Measurements from ENCODE around the gene TAPT1.
"Not testable (repeated sequence)": the region's sequence is repeated elsewhere in the genome, so short reads cannot be mapped to it uniquely, and the experiment has no call there.

The TAPT1 gene, protein sequence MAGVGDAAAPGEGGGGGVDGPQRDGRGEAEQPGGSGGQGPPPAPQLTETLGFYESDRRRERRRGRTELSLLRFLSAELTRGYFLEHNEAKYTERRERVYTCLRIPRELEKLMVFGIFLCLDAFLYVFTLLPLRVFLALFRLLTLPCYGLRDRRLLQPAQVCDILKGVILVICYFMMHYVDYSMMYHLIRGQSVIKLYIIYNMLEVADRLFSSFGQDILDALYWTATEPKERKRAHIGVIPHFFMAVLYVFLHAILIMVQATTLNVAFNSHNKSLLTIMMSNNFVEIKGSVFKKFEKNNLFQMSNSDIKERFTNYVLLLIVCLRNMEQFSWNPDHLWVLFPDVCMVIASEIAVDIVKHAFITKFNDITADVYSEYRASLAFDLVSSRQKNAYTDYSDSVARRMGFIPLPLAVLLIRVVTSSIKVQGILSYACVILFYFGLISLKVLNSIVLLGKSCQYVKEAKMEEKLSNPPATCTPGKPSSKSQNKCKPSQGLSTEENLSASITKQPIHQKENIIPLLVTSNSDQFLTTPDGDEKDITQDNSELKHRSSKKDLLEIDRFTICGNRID

DNA sequence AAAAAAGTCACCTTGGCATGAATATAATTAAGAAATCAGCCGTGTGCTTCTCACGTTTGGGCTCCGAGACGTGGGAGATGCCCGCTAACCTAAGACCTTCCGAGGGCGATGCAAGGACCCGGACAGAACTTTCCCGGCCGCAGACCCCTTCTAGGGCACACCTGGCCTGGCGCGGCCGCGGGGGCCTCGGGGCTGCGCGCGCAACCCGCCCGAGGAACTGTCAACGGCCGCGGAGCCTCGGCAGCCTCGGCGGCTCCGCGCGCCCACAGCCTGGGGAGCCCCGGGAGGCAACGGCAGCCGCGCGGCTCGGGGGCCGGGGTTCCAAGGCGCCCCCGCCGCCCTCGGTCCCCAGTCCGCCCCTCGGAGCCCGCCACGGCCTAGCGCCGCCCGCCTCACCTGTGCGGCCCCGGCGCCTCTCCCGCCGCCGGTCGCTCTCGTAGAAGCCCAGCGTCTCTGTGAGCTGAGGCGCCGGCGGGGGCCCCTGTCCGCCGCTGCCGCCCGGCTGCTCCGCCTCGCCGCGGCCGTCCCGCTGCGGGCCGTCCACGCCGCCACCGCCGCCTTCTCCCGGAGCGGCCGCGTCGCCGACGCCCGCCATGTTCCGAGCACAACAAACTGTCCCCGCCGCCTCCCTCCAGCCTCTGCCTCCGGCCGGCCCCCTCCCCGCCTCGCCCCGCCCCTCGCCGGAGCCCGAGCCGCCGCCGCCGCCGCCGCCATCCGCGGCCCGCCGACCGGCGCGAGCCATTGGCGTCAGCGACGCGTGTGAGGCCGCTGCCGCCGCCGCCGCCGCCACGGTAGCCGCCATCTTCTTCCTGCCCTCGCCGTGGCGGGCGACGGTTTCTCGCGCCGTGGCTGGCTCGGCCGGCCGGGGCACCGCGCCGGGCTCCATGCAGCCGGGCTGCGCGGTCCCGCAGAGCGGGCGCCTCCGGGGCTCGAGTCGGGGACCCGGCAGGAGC is at the start of gene TAPT1:
TSS of gene TAPT1 (minus strand) at position 609 of the 953 bp plus-strand sequence. CDS start at position 595, 14 bp downstream.
- peak; percentile 89 for DNase-seq (ENCODE audit: low spot score)

DNA sequence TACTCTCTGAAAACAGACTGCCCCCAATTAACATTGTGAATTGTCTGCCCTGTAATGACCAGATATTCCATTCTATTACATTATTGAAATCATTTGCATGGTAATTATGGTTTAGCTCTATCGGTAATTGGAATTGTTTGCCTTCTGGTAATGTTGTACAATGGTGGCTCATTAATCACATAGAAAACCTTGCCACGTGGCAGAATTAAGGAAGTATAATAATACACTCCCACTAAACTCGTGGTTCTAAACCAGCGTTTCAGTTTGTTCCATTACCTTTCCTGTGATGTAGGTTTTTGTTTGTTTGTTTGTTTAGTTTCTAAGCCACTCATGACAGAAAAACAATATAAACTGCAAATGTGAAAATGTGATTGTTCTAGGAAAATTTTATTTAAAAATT is 45.1 kb upstream of the TAPT1 start:
- no peak for DNase-seq (ENCODE audit: low spot score)

DNA sequence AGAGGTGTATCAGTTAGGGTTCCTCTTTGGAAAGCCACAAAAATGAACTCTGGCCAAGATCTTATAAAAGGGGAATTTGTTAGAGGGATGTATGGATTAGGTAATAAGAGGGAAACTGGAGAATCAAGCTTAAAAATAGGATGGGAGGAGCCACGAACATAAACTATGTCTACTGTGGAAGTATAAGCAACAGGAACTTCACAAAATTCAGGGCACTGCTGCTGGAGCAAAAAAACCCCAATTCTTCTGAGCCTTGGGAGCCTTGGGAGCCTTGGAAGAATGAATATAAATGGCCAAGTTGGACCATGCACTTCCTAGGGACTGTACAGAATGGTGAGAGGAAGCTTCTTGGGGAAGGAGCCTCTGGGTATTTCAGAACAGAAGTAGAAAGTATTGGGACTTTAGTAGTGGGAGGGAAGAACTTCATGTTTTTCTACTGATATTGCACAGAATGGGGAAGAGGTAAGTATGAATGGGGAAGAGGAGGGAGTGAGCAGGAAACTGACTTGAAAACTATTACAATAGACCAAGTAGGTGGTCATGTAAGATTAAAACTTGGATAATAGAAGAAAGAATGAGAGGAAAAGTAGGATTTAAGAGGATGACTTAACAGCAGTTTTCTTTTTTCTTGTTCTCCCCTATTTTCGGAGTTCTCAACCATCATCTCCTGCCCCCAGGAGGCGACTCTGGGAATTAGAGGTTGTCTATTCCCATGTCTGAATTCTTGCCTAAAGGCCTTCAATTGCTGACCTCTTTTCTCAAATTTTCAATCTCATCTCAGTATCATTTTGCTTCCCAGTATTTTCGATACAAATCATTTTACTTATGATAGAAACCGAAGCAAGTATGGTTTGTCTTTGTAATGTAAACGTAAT is 44.4 kb upstream of the TAPT1 start:
- peak; percentile 37 for DNase-seq (ENCODE audit: low spot score)

DNA sequence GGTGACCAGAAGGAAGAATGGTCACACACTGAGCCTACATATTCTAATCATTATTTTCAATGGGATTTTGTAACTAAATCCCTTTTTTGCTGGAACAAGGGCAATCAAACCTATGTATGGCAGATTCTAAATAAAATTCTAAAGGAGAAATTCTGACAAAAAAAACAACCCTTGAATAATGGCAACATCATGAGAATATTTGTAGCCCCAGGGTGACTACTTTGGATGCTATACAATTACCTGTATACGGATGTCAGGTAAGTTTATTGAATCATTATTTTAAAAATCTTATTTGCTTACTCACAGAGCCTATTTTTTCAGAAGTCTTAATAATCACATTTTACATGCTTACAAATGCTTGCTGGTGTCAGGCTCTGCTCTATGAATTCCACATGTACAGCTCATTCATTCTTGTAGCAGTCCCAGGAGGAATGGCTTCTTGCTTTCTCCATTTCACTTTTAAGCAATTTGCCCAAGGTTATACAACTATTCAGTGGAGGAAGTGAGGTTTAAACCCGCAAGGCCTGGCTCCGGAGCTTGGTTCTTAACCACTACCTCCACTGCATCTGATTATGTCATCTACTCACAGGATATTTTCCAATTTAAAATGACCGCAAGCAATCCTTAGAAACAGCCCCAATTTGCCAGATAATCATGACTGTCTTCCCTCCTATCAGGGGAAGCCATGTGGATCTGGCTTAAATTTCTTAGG is 43.6 kb upstream of the TAPT1 start:
- DNase-seq (ENCODE audit: low spot score) = not testable (repeated sequence)

DNA sequence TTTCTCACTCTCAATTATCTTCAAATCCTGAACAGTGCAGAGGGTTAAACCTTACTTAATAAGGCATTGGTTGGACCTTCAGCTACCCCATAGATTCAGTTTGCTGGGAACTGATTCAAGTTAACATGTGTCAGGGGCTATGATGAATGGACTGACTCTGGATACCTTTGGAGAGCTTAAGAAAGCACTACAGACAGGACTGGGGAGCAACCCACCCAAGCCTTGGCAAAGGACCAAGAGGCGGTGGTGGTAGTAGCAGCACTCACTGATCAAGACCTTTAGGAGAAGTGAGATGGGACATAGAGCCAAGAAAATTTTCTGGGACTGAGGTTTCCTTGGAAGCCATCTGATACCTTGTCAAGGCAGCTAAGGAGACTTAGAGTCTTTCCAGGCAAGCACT is 43.0 kb upstream of the TAPT1 start:
- no peak for DNase-seq (ENCODE audit: low spot score)

DNA sequence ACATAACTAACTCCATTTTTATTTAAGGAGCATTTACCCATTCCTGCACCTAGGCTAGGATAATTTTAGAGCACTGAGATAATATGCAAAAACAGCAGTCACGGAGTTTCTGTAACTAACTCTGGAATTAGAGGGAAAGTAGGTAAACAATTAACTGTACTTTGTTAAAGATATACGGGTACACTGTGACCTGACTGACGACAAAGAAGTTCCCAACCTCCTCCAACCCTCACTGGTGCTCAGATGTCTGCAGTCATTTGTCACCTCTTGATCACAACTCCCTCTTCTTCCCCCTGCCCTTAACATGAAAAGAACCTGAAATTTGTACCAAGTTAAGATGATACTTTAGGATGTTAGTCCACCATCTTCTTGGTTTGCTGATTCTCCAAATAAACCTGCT is 42.0 kb upstream of the TAPT1 start:
- DNase-seq (ENCODE audit: low spot score) = no peak

DNA sequence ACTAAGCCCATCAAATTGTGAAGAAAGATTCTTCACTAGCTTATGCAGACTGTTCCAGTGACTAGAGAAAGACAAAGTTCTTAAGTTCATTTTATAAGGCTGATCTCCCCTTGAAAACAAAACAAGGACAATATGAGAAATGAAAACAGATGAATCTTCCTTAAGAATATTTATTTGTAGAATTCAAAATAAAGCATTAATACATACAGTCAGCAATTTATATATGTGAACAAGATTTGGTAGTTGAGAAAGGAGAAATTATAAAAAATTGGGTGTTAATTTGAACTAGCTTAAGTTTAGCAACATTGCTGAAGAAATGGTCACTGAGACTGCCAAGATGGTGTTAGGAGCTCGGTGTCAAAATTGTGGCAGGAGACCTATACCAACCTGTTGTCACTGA is 41.4 kb upstream of the TAPT1 start:
- DNase-seq (ENCODE audit: low spot score) = no peak

DNA sequence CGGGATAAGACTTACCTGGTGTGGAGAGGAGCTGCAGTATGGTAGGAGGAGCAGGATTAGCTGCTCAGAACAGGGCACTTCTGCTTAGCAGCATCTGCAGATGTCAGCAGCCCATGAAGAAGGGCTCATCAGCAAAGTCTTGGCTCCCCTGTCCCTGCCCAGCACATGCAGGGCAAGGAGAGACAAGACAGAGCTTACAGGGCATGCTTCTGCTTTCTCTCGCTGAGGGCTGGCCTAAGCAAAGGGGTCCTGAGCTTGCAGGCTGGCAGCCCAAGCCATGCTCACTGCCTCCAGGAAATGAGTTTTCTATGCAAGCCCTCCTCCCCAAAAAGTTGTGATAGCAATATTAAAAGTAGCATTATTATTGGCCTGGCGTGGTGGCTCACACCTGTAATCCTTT is 39.5 kb upstream of the TAPT1 start:
- no peak for DNase-seq (ENCODE audit: low spot score)

DNA sequence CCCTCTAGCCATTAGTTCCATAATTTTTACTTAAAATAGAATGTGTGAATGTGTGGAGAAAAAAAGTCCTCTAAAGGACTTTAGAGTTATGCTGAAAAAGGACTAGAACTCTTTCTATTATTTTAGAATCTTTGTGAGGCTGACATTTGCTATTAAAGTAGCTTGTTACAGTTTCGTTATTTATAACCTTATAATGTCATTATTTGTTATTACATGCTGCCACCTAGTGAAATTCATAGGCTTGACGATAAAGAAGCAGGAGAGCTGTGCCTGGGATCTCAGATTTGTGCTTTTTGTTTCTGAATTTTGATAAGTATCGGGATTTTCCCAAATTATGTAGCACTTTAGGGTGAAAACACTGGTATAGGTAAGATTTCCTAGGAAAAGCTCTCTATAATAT is 38.5 kb upstream of the TAPT1 start:
- peak; percentile 27 for DNase-seq (ENCODE audit: low spot score)

DNA sequence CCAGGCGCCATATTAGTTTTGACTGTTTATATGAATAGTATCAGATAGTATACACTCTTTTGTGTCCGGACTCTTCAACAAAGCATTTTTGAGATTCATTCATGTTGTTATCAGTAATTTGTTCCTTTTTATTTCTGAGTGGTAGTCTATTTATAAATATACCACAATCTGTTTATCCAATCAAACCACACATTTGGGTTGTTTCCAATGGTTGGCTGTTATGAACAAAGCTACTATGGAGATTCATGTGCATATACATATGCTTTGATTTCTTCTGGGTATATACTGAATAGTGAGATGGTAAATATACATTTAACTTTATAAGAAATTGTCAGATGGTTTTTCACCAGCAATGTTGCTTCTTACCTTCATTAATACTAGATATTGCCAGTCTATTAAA is 36.8 kb upstream of the TAPT1 start:
- no peak for DNase-seq (ENCODE audit: low spot score)

DNA sequence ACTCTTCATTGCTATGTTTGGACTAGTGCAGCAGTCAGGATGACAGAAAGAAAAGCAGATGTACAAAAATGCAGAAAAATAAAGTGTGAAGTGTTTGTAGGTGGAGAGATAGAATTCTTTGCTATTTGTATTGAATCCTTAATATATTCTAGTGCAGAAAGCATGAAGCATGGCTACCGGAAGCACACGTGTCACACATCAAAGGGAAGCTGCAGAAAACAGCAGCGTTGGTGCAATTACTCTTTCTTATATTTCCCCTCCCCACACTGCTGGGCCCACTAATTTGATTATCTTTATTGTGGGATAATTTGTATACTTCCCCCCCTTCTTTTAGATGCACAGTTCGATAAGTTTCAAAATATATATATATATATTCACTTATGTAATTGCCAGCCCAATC is 35.9 kb upstream of the TAPT1 start:
- no peak for DNase-seq (ENCODE audit: low spot score)

DNA sequence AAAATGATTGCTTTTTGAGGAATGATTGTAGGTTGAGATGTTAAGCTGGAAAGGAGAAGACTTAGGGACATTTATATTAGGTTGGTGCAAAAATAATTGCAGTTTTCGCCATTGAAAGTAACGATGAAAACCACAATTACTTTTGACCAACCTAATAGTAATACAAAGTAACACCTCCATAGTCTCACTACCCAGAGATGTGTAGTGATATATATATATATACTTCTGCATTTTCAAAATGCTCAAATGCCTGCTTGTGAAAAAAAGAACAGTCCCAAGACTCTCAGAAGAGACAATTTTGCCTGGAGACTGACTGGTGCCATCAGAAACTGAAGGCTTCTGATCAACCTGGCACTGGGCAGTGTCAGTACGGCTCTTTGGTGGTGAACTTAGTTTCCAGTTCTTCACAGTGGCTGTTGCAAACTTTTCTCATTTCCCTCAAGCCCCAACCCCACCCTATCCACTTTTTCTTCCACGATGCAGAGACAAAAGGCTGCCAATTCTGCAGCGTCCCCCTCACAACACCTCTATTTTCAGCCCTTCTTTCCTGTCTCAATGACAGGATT is 35.1 kb upstream of the TAPT1 start:
- DNase-seq (ENCODE audit: low spot score) = no peak

DNA sequence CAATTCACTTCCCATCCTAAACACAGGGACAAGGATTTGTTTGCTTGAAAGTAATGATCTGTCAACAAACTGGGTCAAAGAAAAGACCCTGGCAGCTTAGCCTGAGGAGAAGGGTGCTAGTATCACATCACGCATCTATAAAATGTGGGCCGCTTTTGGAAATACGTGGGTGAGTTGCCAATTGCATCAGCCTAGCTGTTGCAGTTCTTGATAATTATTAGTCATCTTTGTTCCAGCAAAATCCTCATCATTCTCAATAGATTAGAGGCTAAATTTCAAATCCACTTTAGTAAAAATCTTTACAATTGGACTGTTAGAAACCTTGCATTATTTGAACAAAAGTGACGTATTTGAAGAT is 33.6 kb upstream of the TAPT1 start:
- no peak for DNase-seq (ENCODE audit: low spot score)

DNA sequence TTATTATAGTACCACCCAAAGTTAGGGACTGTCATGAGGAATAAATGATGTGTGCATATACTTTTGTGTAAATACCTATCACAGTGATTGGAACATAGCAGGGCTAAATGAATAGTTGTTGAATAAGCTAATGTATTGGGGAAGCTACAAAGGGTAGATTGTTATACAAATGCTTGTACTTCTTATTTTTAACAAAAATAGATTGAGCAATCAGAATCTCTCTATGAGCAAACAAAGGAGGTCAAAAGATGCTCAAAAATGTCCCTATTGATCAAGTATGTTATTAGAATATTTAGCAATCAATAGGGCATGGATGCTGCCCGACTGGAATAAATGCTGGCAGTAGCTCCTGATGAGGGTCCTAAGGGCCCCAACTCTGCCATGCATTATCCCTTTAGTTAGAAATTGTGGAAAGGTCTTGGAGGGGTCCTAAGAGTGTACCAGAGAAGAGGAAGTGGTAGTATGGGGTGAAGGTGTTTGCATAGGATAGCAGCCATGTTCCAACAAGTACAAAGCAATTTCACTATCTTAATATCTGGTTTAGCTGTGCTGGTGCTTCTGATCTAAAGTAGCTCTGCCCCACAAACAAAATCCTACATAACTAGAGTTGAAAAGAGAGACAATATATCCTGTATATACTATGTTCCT is 33.1 kb upstream of the TAPT1 start:
- DNase-seq (ENCODE audit: low spot score) = no peak

DNA sequence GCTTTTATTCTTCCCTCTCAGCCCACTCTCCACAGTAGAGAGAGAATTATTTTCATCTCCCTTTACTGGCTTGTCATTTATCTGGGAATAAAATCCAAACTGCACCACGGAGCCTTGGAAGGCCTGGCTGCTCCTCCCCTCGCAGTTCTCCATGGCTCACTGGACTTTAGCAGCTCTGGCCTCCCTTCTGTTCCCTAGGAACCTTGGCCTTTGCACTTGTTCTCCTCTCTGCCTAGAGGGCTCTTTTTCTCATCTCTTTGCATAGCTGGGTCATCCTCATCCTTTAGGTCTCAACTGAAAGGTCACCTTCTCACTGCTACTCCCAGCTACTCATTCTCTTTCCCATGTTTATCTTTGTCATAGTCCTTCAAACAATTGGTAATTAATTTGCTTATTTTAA is 31.3 kb upstream of the TAPT1 start:
- no peak for DNase-seq (ENCODE audit: low spot score)

DNA sequence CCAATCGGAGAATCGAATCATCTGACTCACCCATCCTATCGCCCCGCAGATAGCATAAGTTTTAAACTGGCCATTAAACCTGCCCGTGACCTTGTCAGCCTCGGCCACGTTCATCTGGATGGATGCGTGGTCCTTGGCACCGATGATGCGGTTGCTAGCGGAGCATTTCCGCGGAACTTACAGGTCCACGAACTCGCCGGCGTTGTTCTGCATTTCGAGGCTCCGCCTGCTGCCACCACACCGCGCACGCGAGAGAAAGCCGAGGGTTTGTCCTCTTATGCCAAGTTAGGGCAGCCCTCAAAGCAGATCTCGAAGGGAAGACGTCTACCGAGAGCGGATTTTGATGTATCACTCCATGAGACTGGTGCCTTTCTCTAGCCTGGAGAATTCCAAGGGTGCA is 30.1 kb upstream of the TAPT1 start:
- no peak for DNase-seq (ENCODE audit: low spot score)

DNA sequence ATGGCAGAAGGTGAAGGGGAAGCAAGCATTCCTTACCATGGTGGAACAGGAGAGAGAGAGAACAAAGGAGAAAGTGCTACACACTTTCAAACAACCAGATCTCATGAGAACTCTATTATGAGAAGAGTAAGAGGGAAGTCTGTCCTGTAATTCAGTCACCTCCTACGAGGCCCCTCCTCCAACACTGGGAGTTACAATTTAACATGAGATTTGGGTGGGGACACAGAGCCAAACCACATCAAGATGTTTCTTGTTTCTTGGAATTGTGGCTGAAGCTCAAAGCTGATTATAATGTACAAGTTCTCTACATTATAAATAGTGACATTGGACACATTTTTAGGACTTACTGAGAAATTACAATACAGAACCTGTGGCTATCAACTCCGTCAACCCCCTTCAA is 29.5 kb upstream of the TAPT1 start:
- no peak for DNase-seq (ENCODE audit: low spot score)

DNA sequence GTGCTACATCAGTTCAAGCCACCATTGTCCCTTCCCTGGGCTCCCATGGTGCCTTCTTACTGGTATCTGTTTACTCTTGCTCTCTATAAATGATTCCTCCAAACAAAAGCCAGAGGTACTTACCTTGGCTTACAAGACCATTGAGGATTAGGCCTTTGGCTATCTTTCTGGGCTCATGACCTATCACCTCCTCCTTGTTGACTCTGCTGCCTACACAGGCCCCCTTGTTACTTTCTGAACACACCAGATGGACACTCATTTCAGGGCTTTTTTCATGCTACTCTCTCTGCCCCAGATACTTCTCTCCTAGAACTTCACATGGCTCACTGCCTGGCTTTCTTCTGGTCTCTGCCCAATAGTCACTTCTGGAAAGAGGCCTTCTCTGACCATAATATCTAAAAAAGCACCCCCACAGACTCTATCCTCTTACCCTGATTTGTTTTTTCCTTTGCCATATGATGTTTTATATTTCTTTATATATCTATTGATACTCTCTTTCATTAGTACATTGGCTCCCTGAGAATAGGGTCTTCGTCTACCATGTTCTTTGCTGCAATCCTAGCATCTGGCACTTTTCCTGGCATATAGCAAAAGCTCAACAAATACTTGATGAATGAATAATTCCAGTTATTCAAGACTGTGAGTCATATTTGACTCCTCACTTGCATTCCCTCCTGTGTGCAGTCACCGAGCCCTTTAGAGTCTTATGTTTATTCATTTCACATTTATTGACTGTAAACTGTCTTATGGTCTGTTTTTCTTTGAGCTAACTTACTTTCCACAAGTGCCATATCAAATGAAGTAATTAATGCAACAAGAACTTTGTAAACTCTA is 27.1 kb upstream of the TAPT1 start:
- DNase-seq (ENCODE audit: low spot score) = no peak

DNA sequence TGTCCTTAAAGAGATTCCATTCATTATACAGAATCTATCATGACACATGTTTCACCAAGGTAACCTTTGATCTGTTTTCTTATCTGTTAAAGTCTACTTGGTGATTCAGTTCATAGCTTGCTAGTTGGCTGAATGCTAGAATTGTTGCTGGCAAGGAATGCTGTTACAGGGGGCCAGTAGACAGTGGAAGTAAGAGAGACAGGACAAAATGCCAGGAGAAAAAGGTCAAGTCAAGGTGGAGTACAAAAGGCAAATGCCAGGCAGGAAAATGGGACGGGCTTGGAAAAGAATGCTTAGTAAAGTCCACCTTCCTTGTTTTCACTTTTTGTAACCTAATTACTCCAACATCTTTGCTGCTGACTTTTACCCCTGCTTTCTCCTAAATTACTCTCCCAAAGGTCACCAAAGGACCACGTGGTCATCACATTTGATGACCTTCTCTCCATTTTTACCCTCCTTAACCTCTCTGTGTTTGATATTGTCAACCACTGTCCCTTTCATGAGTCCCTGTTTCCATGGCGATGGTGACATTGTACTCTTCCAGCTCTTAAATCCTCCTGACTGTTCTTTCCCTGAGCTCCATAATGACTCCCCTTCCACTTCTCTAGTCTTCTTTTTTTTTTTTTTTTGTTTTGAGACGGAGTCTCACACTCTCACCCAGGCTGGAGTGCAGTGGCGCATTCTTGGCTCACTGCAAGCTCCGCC is 24.5 kb upstream of the TAPT1 start:
- no peak for DNase-seq (ENCODE audit: low spot score)
